Adrenal gland (tissue), 5 donors: ENCODE measurements around the gene EPB41L4B.

ENCODE experiments used
- CTCF ChIP-seq, 6 experiments: fragments of 450-650 bp in 4 of 6; fragments of 200-600 bp in 2 of 6; sonication (generic) in 1 of 6; IDR thresholded peaks; 1 replicate in 5 of 6; 2 replicates in 1 of 6; pipeline versions ENCODE4 v1.5.1 to v1.8.0; 2016 to 2021; ENCODE audit warnings: antibody characterized with exemption in 6 of 6, mild to moderate bottlenecking in 2 of 6, moderate library complexity in 1 of 6
- POLR2A ChIP-seq, 2 donors: fragments of 450-650 bp; IDR thresholded peaks; one replicate each; pipeline ENCODE4 v1.6.1; 2017; ENCODE audit warnings: antibody characterized with exemption in 2 of 2, mild to moderate bottlenecking in 2 of 2, moderate library complexity in 1 of 2
- donor health status: DM: no; HTN: no; CAD: no.

DNA sequence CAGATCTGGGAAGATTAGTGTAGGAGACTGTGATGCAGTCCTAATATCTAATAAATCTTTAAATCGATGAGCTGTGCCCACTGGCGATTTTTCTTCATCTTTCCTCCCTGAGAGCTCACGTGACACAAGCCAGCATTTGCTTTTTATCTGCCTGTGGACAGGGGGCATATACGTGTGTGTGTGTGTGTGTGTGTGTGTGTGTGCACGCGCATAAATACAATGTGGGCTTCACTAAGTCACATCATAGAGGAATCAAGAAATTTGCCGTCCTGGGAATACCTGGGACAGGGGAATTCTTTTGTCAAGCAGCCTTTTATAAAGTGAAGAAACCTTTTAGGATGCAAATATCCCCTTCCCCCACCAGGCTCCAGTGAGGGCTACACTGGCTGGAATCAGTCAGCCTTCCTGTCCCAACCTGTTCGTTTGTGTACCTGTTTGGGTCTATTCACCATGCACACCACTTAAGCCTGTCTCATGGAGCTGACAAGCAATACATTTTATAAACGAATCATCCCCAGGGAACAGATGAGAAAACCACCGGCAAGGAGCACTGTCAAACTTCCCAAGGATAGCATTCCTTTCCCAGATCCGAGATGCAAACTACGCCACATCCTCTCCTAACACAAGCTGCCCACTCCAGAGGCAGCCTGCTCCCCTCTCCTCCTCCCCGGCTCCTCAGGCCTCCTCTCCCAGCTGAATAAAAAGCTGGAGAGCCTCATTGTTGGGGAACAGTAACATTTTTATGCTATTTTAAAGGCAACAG is 2.7 kb downstream of the EPB41L4B start:
- no peak for TF ChIP-seq POLR2A (IDR thresholded peaks at IDR 0.05)
- no peak for TF ChIP-seq CTCF (IDR thresholded peaks at IDR 0.05)
